GM10847 (cell line): ENCODE measurements around the gene CSRNP2.

Experiments used
- POLR2A ChIP-seq: IDR thresholded peaks from 2 replicates; pipeline ENCODE4 v1.6.1; 2011; ENCODE audit not compliant: insufficient read length; ENCODE audit errors: extremely low read depth

Gene CSRNP2

GRCh38 chr12:51055060-51055459 is 28.3 kb downstream of the CSRNP2 start:
- TF ChIP-seq POLR2A = no peak

GRCh38 chr12:51051787-51052186 is 31.6 kb downstream of the CSRNP2 start:
- TF ChIP-seq POLR2A = no peak

GRCh38 chr12:51049525-51049924 is 33.9 kb downstream of the CSRNP2 start:
- TF ChIP-seq POLR2A = no peak

- TF ChIP-seq POLR2A = no peak
Observed at GRCh38 chr12:51048661-51049251, 34.6 kb downstream of the CSRNP2 start.

- peak; percentile 84 for TF ChIP-seq POLR2A
Observed at GRCh38 chr12:51047655-51048540, 35.5 kb downstream of the CSRNP2 start, which contains the start of gene LETMD1. LETMD1 (plus strand) TSS chr12:51048327; CDS start chr12:51048357, 30 bp downstream.

GRCh38 chr12:51036279-51036678 is 47.1 kb downstream of the CSRNP2 start:
- TF ChIP-seq POLR2A = no peak

GRCh38 chr12:51033457-51034089 is 49.8 kb downstream of the CSRNP2 start:
- no peak for TF ChIP-seq POLR2A

- TF ChIP-seq POLR2A = no peak
Observed at GRCh38 chr12:51033048-51033447, 50.3 kb downstream of the CSRNP2 start.

GRCh38 chr12:51028813-51029150 is 54.6 kb downstream of the CSRNP2 start:
- no peak for TF ChIP-seq POLR2A

GRCh38 chr12:51028126-51028812 is 55.1 kb downstream of the CSRNP2 start:
- TF ChIP-seq POLR2A = no peak

GRCh38 chr12:51027342-51027835 is 56.0 kb downstream of the CSRNP2 start:
- TF ChIP-seq POLR2A = no peak

- TF ChIP-seq POLR2A = peak; percentile 73
Observed at GRCh38 chr12:51025836-51026638, 57.4 kb downstream of the CSRNP2 start, which contains the start of gene SLC11A2. SLC11A2 (minus strand) TSS chr12:51026384; CDS start chr12:51010728, 15,656 bp downstream.

GRCh38 chr12:51025338-51025835 is 58.0 kb downstream of the CSRNP2 start:
- TF ChIP-seq POLR2A = no peak

GRCh38 chr12:51023625-51024382 is 59.6 kb downstream of the CSRNP2 start:
- no peak for TF ChIP-seq POLR2A

GRCh38 chr12:51021694-51022093 is 61.7 kb downstream of the CSRNP2 start:
- TF ChIP-seq POLR2A = no peak
